ENCODE data around the gene FBXO4.

FBXO4 gene

DNA sequence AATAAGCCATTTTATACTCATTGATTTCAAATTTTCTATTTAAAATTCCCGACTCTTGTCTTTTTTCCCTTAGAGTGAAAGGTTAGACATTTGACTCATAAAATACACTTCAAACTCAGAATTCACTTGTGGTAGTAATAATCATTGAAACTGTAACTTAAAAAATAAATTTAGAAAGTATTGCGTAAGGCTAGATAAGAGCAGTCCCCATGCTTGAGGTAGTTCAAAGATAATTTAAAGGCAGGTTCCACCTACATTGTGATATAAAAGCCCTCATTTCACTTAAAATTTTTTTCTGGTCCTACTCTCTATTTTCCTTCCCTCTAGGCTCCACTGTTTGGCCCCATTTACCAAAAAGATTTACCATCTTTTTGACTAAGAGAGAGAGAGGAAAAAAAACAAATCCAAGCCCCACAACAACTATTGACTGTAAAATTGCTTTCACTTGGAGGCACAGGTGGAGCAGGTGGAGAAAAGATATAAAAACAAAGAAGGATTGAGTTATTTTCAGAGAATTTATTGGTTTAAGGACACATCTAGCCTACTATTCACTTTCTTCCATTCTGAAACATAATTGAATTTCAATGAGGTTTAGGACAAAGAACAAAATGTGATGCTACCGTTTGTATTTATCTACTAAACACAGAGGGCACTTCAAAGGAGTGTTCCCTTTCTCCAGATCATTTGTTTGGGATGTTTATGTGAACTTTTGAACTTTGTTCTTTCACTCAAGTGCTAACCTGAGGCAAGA is 61.0 kb downstream of the FBXO4 start:
- TF ChIP-seq GATA3 (IDR thresholded peaks at IDR 0.05; ENCODE audit: low read depth, low read length) = no peak
